HG03097 (cell line): ENCODE measurements around the gene CR1L.
A peak's percentile ranks its signal among the peaks of the same experiment; 100 is the strongest.
"Not testable (repeated sequence)": the region's sequence is repeated elsewhere in the genome, so short reads cannot be mapped to it uniquely, and the experiment has no call there.

Source experiments
- ATAC-seq: cut with Tn5 transposase; IDR thresholded peaks from one replicate; pipeline ENCODE4 v1.9.1; 2021; ENCODE audit not compliant: unreplicated experiment, low FRiP score

The CR1L gene

GRCh38 chr1:207742850-207743555, 98.1 kb downstream of the CR1L start:
- ATAC-seq, result no peak

- ATAC-seq, result no peak
Measured at GRCh38 chr1:207744000-207744534, 99.1 kb downstream of the CR1L start.

DNA sequence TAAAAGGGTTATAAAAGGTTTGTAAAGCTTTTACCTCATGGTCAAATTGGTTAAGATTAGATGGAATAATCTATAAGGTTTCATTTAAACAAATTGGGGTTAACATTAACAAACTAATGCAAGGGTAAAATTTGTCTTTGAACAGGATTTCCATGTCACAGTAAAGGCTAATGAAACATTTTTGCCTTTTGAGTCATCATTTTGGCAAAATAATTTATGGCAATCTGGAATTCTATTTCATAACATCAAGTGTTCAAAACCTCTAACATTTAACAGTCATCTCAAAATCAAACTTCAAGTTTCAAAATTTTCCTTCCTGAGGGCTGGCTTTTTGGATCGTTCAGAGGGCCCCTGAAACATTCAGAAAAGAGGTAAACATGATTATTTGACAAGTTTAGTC, 100.4 kb downstream of the CR1L start:
- ATAC-seq, result no peak

GRCh38 chr1:207745839-207746767, 101.2 kb downstream of the CR1L start:
- ATAC-seq, result no peak

DNA sequence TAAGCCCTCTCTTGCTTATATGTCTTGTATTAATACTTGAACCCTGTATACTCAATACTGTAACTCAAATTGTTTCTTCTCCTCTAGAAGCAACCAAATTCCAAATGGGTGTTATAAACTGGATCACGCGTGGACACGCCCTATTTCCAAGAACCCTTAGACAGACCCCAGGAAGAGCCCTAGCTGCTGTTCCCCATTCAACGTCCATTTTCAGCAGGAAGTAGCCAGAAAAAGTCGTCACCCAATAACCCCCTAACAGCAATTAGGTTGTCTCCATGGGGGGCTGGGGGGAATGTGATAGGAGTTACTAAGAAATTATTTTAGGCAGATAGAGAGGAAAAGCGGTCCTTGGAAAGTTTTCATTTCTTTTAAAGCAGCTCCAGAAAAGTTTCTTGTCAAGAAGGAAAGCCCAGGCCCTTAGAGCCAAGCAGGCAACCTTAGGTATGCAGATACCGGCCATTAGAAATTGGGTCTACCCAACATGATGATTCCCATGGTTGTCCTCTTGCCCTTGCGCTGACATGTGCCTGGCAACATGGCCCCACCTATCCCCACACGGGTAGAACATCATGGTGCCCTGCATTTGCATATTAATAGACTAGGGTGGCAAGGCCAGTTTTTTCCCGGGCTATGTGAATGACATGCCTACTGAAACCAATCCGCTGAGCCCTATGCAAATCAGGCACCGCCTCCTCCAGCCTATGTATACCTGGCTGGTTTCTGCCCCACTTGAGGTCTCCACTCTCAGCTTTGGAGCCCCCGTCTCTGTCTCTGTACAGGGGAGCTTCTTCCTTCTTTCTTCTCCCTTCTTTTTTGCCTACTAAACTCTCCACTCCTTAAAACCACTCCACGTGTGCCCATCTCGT, 102.9 kb downstream of the CR1L start:
- no peak for ATAC-seq

GRCh38 chr1:207748737-207749528, 104.0 kb downstream of the CR1L start:
- no peak for ATAC-seq

DNA sequence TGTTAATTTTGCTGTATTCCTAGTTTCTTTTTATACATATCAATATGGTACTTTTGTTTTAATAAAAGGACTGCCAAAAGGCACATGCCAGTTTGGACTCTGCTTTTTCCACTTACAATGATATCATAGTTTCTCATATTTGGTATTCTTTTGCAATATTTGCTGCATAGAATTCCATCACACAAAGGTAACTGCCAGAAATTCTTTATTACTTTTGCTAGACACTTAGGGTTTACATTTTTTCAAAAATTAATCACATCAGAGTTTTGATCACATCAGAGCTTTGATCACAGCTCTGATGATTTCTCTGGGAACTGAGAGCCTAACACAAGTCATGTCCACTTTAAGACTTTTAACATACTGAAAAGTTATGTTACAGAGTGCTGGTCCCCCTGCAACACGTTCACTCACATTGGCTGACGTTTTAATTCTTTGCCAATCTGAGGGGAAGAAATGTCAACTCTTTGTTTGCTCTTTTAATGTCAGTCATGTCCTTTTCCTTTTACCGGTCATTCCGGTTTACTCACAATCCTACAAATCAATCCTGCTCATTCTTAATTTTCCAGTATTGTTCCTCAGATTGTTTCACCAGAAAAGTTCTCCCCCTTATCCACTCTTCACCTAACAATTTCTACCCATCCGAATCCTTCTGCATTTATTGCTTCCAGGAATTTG, 105.8 kb downstream of the CR1L start:
- ATAC-seq, result no peak

- not testable (repeated sequence) for ATAC-seq
Measured at GRCh38 chr1:207751463-207751789, 106.5 kb downstream of the CR1L start.

DNA sequence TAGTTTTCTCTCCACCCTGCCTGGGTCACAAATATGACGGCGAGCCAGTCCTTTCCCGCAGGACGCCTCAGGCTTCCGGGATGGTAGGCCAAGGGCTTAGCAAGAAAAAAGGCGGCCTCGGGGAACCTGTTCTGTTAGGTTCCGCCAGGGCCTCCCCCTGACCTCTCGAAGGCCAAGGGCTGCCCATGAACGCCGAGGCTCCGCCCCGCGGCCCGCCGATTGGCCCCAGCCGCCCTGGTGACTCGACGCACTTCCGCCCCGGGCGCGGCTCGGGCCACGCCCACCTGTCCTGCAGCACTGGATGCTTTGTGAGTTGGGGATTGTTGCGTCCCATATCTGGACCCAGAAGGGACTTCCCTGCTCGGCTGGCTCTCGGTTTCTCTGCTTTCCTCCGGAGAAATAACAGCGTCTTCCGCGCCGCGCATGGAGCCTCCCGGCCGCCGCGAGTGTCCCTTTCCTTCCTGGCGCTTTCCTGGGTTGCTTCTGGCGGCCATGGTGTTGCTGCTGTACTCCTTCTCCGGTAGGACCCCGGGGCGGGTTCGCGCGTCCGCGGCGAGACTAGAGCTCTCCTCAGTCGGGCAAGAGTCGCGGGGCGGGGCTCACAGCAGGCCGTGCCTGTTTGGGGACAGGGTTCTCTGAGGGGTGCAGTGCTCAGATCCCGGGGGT, 107.0 kb downstream of the CR1L start, which contains the start of gene CD46:
TSS of gene CD46 (plus strand) at position 265 of the 666 bp plus-strand sequence. CDS start at position 424, 159 bp downstream.
- ATAC-seq, result peak; percentile 96

GRCh38 chr1:207752456-207752998, 107.6 kb downstream of the CR1L start:
- peak; percentile 18 for ATAC-seq

DNA sequence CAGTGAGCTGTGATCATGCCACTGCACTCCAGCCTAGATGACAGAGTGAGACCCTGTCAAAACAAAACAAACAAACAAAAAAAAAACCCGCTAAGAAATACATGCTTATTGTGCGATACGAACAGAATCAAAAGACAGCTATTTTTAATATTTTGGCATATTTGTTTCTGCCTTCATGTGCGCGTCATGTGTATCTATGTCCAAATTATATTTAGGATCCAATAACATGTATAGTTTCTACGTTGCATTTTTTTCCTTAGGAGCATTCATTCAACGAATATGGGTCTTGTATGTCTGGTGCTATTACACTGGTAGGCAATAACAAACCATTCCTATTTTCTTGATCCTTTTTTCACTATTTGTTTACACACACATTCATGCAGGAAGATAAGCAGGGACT, 108.7 kb downstream of the CR1L start:
- ATAC-seq, result no peak

- no peak for ATAC-seq
Measured at GRCh38 chr1:207754011-207754410, 109.1 kb downstream of the CR1L start.

GRCh38 chr1:207754974-207755700, 110.2 kb downstream of the CR1L start:
- ATAC-seq, result no peak

DNA sequence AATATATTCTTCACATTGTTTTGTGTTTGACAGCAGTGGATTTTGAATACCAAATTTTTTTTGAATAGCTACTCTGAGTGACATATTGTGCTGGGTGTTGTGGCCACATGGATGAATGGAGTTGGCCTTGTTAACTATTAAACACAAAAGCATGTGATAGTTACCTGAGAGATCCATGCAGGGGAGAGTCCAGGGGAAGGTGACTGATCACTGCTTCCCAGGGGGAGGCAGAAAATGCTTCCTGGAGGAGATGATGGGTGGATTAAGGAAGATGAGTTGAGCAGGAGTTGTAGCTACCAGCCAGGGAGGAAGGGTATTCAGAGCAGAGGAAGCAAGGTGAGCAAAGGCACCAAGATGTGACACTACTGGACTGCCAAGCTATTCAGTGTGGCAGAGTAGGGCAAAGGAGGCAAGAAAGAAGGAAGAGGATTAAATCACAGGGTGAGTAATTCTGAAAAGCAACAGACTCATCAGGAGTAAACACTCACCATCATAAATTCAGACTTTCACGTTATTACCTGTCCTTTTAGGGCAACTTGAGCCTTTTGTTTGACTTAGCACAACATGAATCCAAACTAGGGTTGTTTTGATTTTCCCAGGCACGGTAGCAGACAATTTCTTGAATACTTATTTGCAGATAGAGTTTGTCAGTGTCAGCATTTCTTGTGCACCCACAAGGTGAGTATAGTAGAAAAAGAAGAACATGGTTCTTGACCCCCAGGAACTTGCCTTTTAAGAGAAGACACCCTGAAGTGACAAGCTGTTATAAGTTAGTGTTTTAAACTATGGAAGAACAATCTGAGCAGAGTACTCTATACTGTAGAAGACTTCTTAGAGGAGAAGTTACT, 111.1 kb downstream of the CR1L start:
- ATAC-seq, result no peak

GRCh38 chr1:207762622-207763021, 117.7 kb downstream of the CR1L start:
- no peak for ATAC-seq

GRCh38 chr1:207763091-207763490, 118.2 kb downstream of the CR1L start:
- ATAC-seq, result no peak

DNA sequence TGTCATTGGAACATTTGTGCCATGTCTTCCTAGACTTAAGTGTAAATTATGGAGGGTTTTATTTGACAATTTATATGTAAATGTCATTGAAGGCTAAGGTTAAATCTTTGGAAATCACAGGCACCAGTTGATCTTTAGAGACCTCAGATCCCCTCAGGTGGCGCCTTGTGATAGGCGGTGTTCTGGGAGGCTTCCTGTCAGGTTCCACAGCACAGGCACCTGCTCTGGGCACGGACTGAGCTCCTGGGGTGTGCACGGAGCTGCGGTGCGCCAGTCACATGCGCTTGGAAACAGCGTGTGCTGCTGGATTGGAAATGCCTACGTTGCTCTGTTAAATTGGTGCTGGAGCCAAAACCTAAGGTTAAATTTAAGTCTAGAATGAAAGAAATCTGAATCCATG, 119.0 kb downstream of the CR1L start:
- no peak for ATAC-seq
